Large intestine (tissue), 1 donor: ENCODE measurements around the gene SHOX. TPM values are rescaled to one million over a fixed set of nuclear protein-coding genes. Genes with fewer than 3 reads are reported as not detected.

Experiments
- polyA plus RNA-seq: library from polyadenylated mRNA; unstranded; fragments of 120-200 nt; gene quantifications from one replicate; pipeline ENCODE4 v1.2.1, GENCODE V29; 2013

The SHOX gene
- polyA plus RNA-seq, 1 donor: 0.01 TPM

Other genes starting within 250 kb of the SHOX start
- gene PPP2R3B, start 243.9 kb upstream of the SHOX start, polyA plus RNA-seq: 15.0 TPM